Measurements from ENCODE around the gene CFAP69. TPM values are rescaled to one million over a fixed set of nuclear protein-coding genes. Genes with fewer than 3 reads are reported as not detected.

The CFAP69 gene
- total RNA-seq, 2 donors from 2014 or later: 11.4 to 13.0 TPM

GRCh38 chr7:90266808-90267207 is 21.8 kb downstream of the CFAP69 start:
- intact Hi-C loops (cut with DNase I): loop anchor here in 1 of 2 donors (10.0 kb wide), 1 partner anchor 112 kb away; the partner anchor contains the start of gene STEAP1
- no peak for DNase-seq (ENCODE audit: low spot score)

GRCh38 chr7:90267263-90267858 is 22.4 kb downstream of the CFAP69 start:
- intact Hi-C loops (cut with DNase I): loop anchor here in 1 of 2 donors (10.0 kb wide), 1 partner anchor 113 kb away; the partner anchor contains the start of gene STEAP1
- DNase-seq (ENCODE audit: low spot score): no peak

- intact Hi-C loops (cut with DNase I): loop anchor here in 1 of 2 donors (10.0 kb wide), 1 partner anchor 114 kb away; the partner anchor contains the start of gene STEAP1
Measured at GRCh38 chr7:90269163-90269562, 24.2 kb downstream of the CFAP69 start.

GRCh38 chr7:90270431-90271178 is 25.6 kb downstream of the CFAP69 start:
- intact Hi-C loops (cut with DNase I): no loop called here
- no peak for DNase-seq (ENCODE audit: low spot score)

More at GRCh38 chr7:90269163-90269562, 24.2 kb downstream of the CFAP69 start:
- no peak for DNase-seq (ENCODE audit: low spot score)

GRCh38 chr7:90271753-90272152 is 26.8 kb downstream of the CFAP69 start:
- DNase-seq (ENCODE audit: low spot score): no peak
- intact Hi-C loops (cut with DNase I): no loop called here

GRCh38 chr7:90272242-90272641 is 27.3 kb downstream of the CFAP69 start:
- intact Hi-C loops (cut with DNase I): no loop called here
- DNase-seq (ENCODE audit: low spot score): no peak

- DNase-seq (ENCODE audit: low spot score): no peak
- intact Hi-C loops (cut with DNase I): no loop called here
Measured at GRCh38 chr7:90274161-90274560, 29.2 kb downstream of the CFAP69 start.

GRCh38 chr7:90276033-90276728 is 31.2 kb downstream of the CFAP69 start:
- no peak for DNase-seq (ENCODE audit: low spot score)
- intact Hi-C loops (cut with DNase I): no loop called here

GRCh38 chr7:90288154-90288553 is 43.2 kb downstream of the CFAP69 start:
- DNase-seq (ENCODE audit: low spot score): no peak
- intact Hi-C loops (cut with DNase I): no loop called here

GRCh38 chr7:90290244-90291113 is 45.5 kb downstream of the CFAP69 start:
- no peak for DNase-seq (ENCODE audit: low spot score)
- intact Hi-C loops (cut with DNase I): no loop called here

GRCh38 chr7:90298145-90299038 is 53.4 kb downstream of the CFAP69 start:
- intact Hi-C loops (cut with DNase I): loop anchor here in 1 of 2 donors (5.0 kb wide), 1 partner anchor 994 kb away; no protein-coding TSS in a partner anchor
- DNase-seq (ENCODE audit: low spot score): no peak

GRCh38 chr7:90303241-90303640 is 58.3 kb downstream of the CFAP69 start:
- no peak for DNase-seq (ENCODE audit: low spot score)
- intact Hi-C loops (cut with DNase I): no loop called here

- intact Hi-C loops (cut with DNase I): no loop called here
- no peak for DNase-seq (ENCODE audit: low spot score)
Measured at GRCh38 chr7:90309872-90310271, 64.9 kb downstream of the CFAP69 start.

GRCh38 chr7:90311175-90311574 is 66.2 kb downstream of the CFAP69 start:
- intact Hi-C loops (cut with DNase I): no loop called here

GRCh38 chr7:90312745-90313144 is 67.8 kb downstream of the CFAP69 start:
- intact Hi-C loops (cut with DNase I): no loop called here
- DNase-seq (ENCODE audit: low spot score): no peak

More at GRCh38 chr7:90311175-90311574, 66.2 kb downstream of the CFAP69 start:
- no peak for DNase-seq (ENCODE audit: low spot score)

GRCh38 chr7:90313907-90314306 is 68.9 kb downstream of the CFAP69 start:
- DNase-seq (ENCODE audit: low spot score): no peak
- intact Hi-C loops (cut with DNase I): no loop called here

- intact Hi-C loops (cut with DNase I): no loop called here
- DNase-seq (ENCODE audit: low spot score): no peak
Measured at GRCh38 chr7:90320014-90320413, 75.0 kb downstream of the CFAP69 start.

- intact Hi-C loops (cut with DNase I): no loop called here
- DNase-seq (ENCODE audit: low spot score): no peak
Measured at GRCh38 chr7:90320418-90320800, 75.4 kb downstream of the CFAP69 start.

Data from posterior vena cava (tissue), 2 donors.